Activated CD4-positive, alpha-beta memory T cell treated with anti-CD3 and anti-CD28 coated beads for 36 hours (primary cell): ENCODE data around the gene ATAD3C. TPM values are rescaled to one million over a fixed set of nuclear protein-coding genes. Genes with fewer than 3 reads are reported as not detected.
"Not testable (repeated sequence)": the region's sequence is repeated elsewhere in the genome, so short reads cannot be mapped to it uniquely, and the experiment has no call there.

Source experiments
- CTCF ChIA-PET: fragments of 350-600 bp; sonication (Branson Sonifier 250); formaldehyde crosslinking; loops from one replicate; lab custom pipeline; 2021; ENCODE audit warnings: antibody characterized with exemption, inconsistent platforms; lab: Charles Lee
- POLR2A ChIA-PET: fragments of 350-600 bp; sonication (Branson Sonifier 250); formaldehyde crosslinking; loops from one replicate; lab custom pipeline; 2021; ENCODE audit warnings: antibody characterized with exemption; lab: Charles Lee
- DNase-seq: peaks from one replicate; pipeline ENCODE4 v3.0.0-alpha.2; 2020
- H3K27ac Mint-ChIP-seq: one replicate; pipeline ENCODE4 v1.8.0; 2021; ENCODE audit warnings: mixed read lengths
- H3K27me3 Mint-ChIP-seq: one replicate; pipeline ENCODE4 v1.8.0; 2021; ENCODE audit warnings: mixed read lengths
- H3K36me3 Mint-ChIP-seq: one replicate; pipeline ENCODE4 v1.8.0; 2021; ENCODE audit warnings: mixed read lengths
- H3K4me1 Mint-ChIP-seq: one replicate; pipeline ENCODE4 v1.8.0; 2021; ENCODE audit warnings: low read depth, mixed read lengths
- H3K4me3 Mint-ChIP-seq: one replicate; pipeline ENCODE4 v1.8.0; 2021; ENCODE audit warnings: mild to moderate bottlenecking, mixed read lengths
- H3K9me3 Mint-ChIP-seq: one replicate; pipeline ENCODE4 v1.8.0; 2021; ENCODE audit warnings: mixed read lengths
- intact Hi-C: fragments of 100-400 bp; cut with micrococcal nuclease; formaldehyde crosslinking; loops from one replicate; pipeline ENCODE4 v1.15.1; 2023
- total RNA-seq, 2 experiments: library from RNA; stranded (reverse); gene quantifications; one replicate each; pipeline ENCODE4 v1.2.3, GENCODE V29; 2021

The ATAD3C gene
- total RNA-seq, 2 experiments from 2014 or later = 1.2 to 1.7 TPM

GRCh38 chr1:1456683-1457255, 7.3 kb downstream of the ATAD3C start:
- DNase-seq, H3K9me3 Mint-ChIP-seq, H3K4me3 Mint-ChIP-seq, intact Hi-C loops, H3K36me3 Mint-ChIP-seq, H3K27me3 Mint-ChIP-seq, POLR2A ChIA-PET, H3K4me1 Mint-ChIP-seq, CTCF ChIA-PET, H3K27ac Mint-ChIP-seq: not testable (repeated sequence)

GRCh38 chr1:1459156-1459555, 9.7 kb downstream of the ATAD3C start:
- POLR2A ChIA-PET, DNase-seq, H3K36me3 Mint-ChIP-seq, H3K27ac Mint-ChIP-seq, intact Hi-C loops, H3K9me3 Mint-ChIP-seq, H3K4me1 Mint-ChIP-seq, H3K27me3 Mint-ChIP-seq, CTCF ChIA-PET, H3K4me3 Mint-ChIP-seq: not testable (repeated sequence)

GRCh38 chr1:1459711-1460110, 10.2 kb downstream of the ATAD3C start:
- H3K27ac Mint-ChIP-seq, CTCF ChIA-PET, H3K36me3 Mint-ChIP-seq, POLR2A ChIA-PET, DNase-seq, H3K27me3 Mint-ChIP-seq, H3K4me1 Mint-ChIP-seq, intact Hi-C loops, H3K9me3 Mint-ChIP-seq, H3K4me3 Mint-ChIP-seq: not testable (repeated sequence)

GRCh38 chr1:1460540-1461130, 11.1 kb downstream of the ATAD3C start:
- intact Hi-C loops = no loop called here
- H3K4me3 Mint-ChIP-seq = no peak overlapping the region
- H3K27ac Mint-ChIP-seq = no peak overlapping the region
- H3K4me1 Mint-ChIP-seq = no peaks in the 10 kb centered on the region
- peaks cover 4% of the 10 kb centered on the region for H3K27me3 Mint-ChIP-seq
- H3K36me3 Mint-ChIP-seq = no peaks in the 10 kb centered on the region
- no peaks in the 10 kb centered on the region for H3K9me3 Mint-ChIP-seq
- ChIA-PET POLR2A (no interaction called here), CTCF (no interaction called here)
- no peak for DNase-seq

GRCh38 chr1:1461721-1462317, 12.3 kb downstream of the ATAD3C start:
- intact Hi-C loops = no loop called here
- peaks cover 6% of the 10 kb centered on the region for H3K27me3 Mint-ChIP-seq
- H3K27ac Mint-ChIP-seq = no peak overlapping the region
- ChIA-PET POLR2A (no interaction called here), CTCF (no interaction called here)
- peak overlapping the region; percentile 66 for H3K4me3 Mint-ChIP-seq
- H3K36me3 Mint-ChIP-seq = no peaks in the 10 kb centered on the region
- no peak for DNase-seq
- H3K4me1 Mint-ChIP-seq = no peaks in the 10 kb centered on the region
- H3K9me3 Mint-ChIP-seq = no peaks in the 10 kb centered on the region

- DNase-seq = peak; percentile 29
- Mint-ChIP-seq H3K27ac (no peak overlapping the region), H3K9me3 (no peaks in the 10 kb centered on the region), H3K4me1 (no peaks in the 10 kb centered on the region), H3K27me3 (peaks cover 6% of the 10 kb centered on the region), H3K36me3 (no peaks in the 10 kb centered on the region), H3K4me3 (peak overlapping the region; percentile 66)
- ChIA-PET POLR2A (no interaction called here), CTCF (interaction anchor here (0.7 kb wide), 1 partner anchor 446 kb away, joined by 3 read pairs; no protein-coding TSS in a partner anchor)
- intact Hi-C loops = no loop called here
Observed at GRCh38 chr1:1462318-1462966, 13.0 kb downstream of the ATAD3C start.

- CTCF ChIA-PET = interaction anchor here (1.0 kb wide), 1 partner anchor 22 kb away, joined by 3 read pairs; no protein-coding TSS in a partner anchor
- intact Hi-C loops = no loop called here
- Mint-ChIP-seq H3K36me3 (no peaks in the 10 kb centered on the region), H3K9me3 (no peaks in the 10 kb centered on the region), H3K4me1 (no peaks in the 10 kb centered on the region), H3K4me3 (no peak overlapping the region), H3K27ac (no peak overlapping the region), H3K27me3 (peaks cover 6% of the 10 kb centered on the region)
- POLR2A ChIA-PET = no interaction called here
- DNase-seq = no peak
Observed at GRCh38 chr1:1463312-1463711, 13.8 kb downstream of the ATAD3C start.

- DNase-seq, H3K27me3 Mint-ChIP-seq, POLR2A ChIA-PET, H3K27ac Mint-ChIP-seq, CTCF ChIA-PET, H3K36me3 Mint-ChIP-seq, H3K4me3 Mint-ChIP-seq, H3K9me3 Mint-ChIP-seq, intact Hi-C loops: not testable (repeated sequence)
- H3K4me1 Mint-ChIP-seq = peaks cover 19% of the 10 kb centered on the region
Observed at GRCh38 chr1:1468196-1468985, 18.9 kb downstream of the ATAD3C start.

- H3K36me3 Mint-ChIP-seq = no peaks in the 10 kb centered on the region
- ChIA-PET POLR2A (no interaction called here), CTCF (no interaction called here)
- H3K4me3 Mint-ChIP-seq = peak overlapping the region; percentile 80
- intact Hi-C loops = loop anchor here (2.0 kb wide), 1 partner anchor 40 kb away; no protein-coding TSS in a partner anchor
- peak; percentile 30 for DNase-seq
- H3K9me3 Mint-ChIP-seq = no peaks in the 10 kb centered on the region
- H3K27ac Mint-ChIP-seq = peak overlapping the region; percentile 49
- H3K4me1 Mint-ChIP-seq = peaks cover 26% of the 10 kb centered on the region
- H3K27me3 Mint-ChIP-seq = peaks cover under 1% of the 10 kb centered on the region
Observed at GRCh38 chr1:1470626-1471388, 21.3 kb downstream of the ATAD3C start.

GRCh38 chr1:1471389-1472052, 22.0 kb downstream of the ATAD3C start, which contains the start of gene ATAD3B:
ATAD3B (plus strand) TSS chr1:1471765; CDS start chr1:1471885, 120 bp downstream.
- peak within 1 kb of the TSS; percentile 49 for H3K27ac Mint-ChIP-seq
- intact Hi-C loops = loop anchor here (2.0 kb wide), 1 partner anchor 39 kb away; no protein-coding TSS in a partner anchor
- peak within 1 kb of the TSS; percentile 80 for H3K4me3 Mint-ChIP-seq
- H3K9me3 Mint-ChIP-seq = no peaks in the 10 kb centered on the region
- no peaks in the 10 kb centered on the region for H3K27me3 Mint-ChIP-seq
- H3K4me1 Mint-ChIP-seq = peaks cover 26% of the 10 kb centered on the region
- DNase-seq = peak; percentile 97
- no peaks in the 10 kb centered on the region for H3K36me3 Mint-ChIP-seq
- CTCF ChIA-PET = no interaction called here
- POLR2A ChIA-PET = no interaction called here
